Peyer's patch (tissue), 4 donors: ENCODE data around the gene UBAP2. TPM values are rescaled to one million over a fixed set of nuclear protein-coding genes. Genes with fewer than 3 reads are reported as not detected.

ENCODE experiments used
- DNase-seq, 3 donors: peaks; one replicate each; pipeline ENCODE4 v3.0.0-alpha.2; 2017 to 2019
- H3K27ac ChIP-seq, 4 donors: fragments of 200-600 bp; sonication (generic); one replicate each; pipeline ENCODE4 v1.5.1; 2016 to 2019
- H3K27me3 ChIP-seq, 2 donors: fragments of 200-600 bp; sonication (generic); one replicate each; pipeline ENCODE4 v1.5.1; 2019
- H3K36me3 ChIP-seq, 3 donors: fragments of 200-600 bp; sonication (generic); one replicate each; pipeline ENCODE4 v1.5.1; 2016 to 2019
- H3K4me1 ChIP-seq, 4 donors: fragments of 200-600 bp; sonication (generic); one replicate each; pipeline ENCODE4 v1.5.1; 2016 to 2019
- H3K4me3 ChIP-seq, 4 donors: fragments of 200-600 bp; sonication (generic); 1 replicate in 3 of 4; 2 replicates in 1 of 4; pipeline ENCODE4 v1.5.1; 2016 to 2019; ENCODE audit warnings: mild to moderate bottlenecking in 1 of 4
- H3K9me3 ChIP-seq, 4 donors: fragments of 200-600 bp; sonication (generic); one replicate each; pipeline ENCODE4 v1.5.1; 2016 to 2019; ENCODE audit warnings: mild to moderate bottlenecking in 1 of 4
- POLR2A ChIP-seq, 2 donors: fragments of 450-650 bp; IDR thresholded peaks; one replicate each; pipeline ENCODE4 v1.5.1; 2017; ENCODE audit warnings: antibody characterized with exemption in 2 of 2, mild to moderate bottlenecking in 2 of 2, moderate library complexity in 2 of 2
- total RNA-seq, 4 donors: library from RNA; depleted of rRNA; stranded (reverse); fragments of >200 nt; gene quantifications; one replicate each; pipeline ENCODE4 v1.1.0, GENCODE V29; 2016
- TF ChIP-seq, protein P1 (sequence below), 6 experiments: fragments of 450-650 bp in 4 of 6; fragments of 200-600 bp in 2 of 6; sonication (generic) in 1 of 6; IDR thresholded peaks; one replicate each; pipeline ENCODE4 v1.5.1; 2017 to 2019; ENCODE audit warnings: antibody characterized with exemption in 6 of 6, mild to moderate bottlenecking in 3 of 6, moderate library complexity in 1 of 6

The UBAP2 gene
- total RNA-seq, 4 donors from 2014 or later = 13.1 to 41.3 (median 25.2) TPM

DNA sequence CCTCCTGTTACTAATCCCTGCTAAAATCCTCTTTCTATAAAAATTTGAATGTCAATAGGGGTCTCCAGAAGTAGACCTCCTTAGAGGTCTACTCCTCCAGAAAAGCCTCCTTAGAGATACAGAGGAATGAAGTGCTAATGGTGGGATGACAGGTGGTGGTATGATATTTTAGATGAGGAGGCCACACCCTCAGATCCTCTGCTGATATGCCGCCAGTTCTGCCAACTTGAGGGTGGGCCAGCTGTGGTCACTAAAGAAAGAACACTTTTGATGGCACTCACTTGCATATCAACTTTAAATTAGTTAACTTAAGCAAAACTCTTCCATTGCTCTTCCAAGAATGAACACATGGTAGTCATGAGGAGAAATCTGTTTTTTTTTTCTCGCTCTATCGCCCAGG is 16.9 kb upstream of the UBAP2 start:
- no peak overlapping the region for H3K27ac ChIP-seq
- H3K27me3 ChIP-seq = no peaks in the 10 kb centered on the region
- DNase-seq = no peak
- no peaks in the 10 kb centered on the region for H3K36me3 ChIP-seq
- no peaks in the 10 kb centered on the region for H3K4me1 ChIP-seq
- no peaks in the 10 kb centered on the region for H3K9me3 ChIP-seq
- no peak for TF ChIP-seq POLR2A (IDR thresholded peaks at IDR 0.05)
- TF ChIP-seq, protein P1, sequence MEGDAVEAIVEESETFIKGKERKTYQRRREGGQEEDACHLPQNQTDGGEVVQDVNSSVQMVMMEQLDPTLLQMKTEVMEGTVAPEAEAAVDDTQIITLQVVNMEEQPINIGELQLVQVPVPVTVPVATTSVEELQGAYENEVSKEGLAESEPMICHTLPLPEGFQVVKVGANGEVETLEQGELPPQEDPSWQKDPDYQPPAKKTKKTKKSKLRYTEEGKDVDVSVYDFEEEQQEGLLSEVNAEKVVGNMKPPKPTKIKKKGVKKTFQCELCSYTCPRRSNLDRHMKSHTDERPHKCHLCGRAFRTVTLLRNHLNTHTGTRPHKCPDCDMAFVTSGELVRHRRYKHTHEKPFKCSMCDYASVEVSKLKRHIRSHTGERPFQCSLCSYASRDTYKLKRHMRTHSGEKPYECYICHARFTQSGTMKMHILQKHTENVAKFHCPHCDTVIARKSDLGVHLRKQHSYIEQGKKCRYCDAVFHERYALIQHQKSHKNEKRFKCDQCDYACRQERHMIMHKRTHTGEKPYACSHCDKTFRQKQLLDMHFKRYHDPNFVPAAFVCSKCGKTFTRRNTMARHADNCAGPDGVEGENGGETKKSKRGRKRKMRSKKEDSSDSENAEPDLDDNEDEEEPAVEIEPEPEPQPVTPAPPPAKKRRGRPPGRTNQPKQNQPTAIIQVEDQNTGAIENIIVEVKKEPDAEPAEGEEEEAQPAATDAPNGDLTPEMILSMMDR (IDR thresholded peaks at IDR 0.05) = no peak
- no peak overlapping the region for H3K4me3 ChIP-seq

DNA sequence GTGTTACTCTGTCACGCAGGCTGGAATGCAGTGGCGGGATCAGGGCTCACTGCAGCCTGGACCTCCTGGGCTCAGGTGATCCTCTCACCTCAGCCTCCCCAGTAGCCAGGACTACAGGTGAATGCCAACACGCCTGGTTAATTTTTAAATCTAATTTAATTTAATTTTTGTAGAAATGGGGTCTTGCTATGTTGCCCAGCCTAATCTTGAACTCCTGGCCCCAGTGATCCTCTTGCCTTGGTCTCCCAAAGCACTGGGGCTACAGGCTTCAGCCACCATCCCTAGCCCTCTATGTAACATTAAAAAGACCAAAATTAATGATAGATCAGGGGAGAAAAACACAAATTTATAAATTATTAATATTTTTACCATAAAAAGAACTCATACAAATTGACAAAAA is 11.3 kb upstream of the UBAP2 start:
- no peaks in the 10 kb centered on the region for H3K27me3 ChIP-seq
- TF ChIP-seq, protein P1 (IDR thresholded peaks at IDR 0.05) = no peak
- no peaks in the 10 kb centered on the region for H3K36me3 ChIP-seq
- no peaks in the 10 kb centered on the region for H3K4me1 ChIP-seq
- no peaks in the 10 kb centered on the region for H3K9me3 ChIP-seq
- no peak for DNase-seq
- no peak overlapping the region for H3K4me3 ChIP-seq
- H3K27ac ChIP-seq = no peak overlapping the region

DNA sequence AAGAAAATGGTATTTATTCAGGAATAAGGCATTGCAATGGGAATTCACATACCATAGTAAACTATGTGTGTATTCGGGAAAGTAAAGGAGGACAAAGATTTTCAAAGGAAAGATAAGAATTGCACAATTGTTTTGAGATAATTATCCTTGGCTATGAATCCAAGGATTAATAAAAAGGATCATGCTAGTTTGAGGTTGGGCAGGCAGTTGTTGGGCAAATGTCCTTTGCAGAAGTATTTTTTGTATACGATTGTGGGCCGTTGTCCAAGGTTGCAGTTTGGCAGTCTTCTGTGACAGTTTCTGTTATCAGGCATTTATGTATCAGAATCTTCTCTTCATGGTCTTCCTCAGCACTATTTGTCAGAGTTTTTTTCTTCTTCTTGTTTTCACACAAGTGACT is 10.6 kb upstream of the UBAP2 start:
- Histone ChIP-seq H3K9me3 (no peaks in the 10 kb centered on the region), H3K27me3 (no peaks in the 10 kb centered on the region), H3K27ac (no peak overlapping the region), H3K4me1 (no peaks in the 10 kb centered on the region), H3K4me3 (no peak overlapping the region), H3K36me3 (no peaks in the 10 kb centered on the region)
- TF ChIP-seq, protein P1 (IDR thresholded peaks at IDR 0.05) = no peak
- no peak for TF ChIP-seq POLR2A (IDR thresholded peaks at IDR 0.05)
- no peak for DNase-seq

DNA sequence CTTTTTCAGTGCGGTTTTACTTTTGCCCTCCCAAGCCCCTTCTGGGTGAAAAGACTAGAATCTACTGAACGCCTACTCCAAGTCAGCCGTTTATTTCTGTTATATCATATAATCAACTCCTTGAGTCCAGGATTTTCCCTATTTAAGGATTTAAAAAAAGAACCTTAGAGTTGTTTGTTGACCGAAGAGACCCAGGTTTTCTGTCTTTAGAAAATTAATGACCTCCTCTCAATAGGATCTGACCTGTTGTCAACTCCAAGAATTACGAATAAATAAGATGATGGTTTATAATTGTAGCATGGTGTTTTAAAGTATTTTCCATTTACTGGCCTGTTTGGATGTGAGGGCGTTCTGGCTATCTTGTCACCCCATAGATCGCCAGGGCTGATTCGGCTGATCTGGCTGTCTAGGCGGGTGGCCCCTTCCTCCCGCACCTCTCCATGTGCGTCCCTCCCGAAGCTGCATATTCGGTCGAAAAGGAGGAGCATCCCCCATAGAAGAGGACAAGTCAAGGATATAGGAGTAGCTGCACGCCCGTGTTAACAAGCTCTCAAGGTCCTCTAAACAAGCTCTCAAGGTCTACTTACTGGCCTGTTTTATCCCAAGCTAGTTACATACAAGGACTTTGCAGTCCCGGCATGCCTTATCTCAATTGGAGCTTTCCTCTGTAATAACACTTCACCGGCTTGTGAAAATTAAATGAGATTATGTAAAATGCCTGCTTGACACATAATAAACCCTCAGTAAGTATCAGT is 1.1 kb upstream of the UBAP2 start:
- TF ChIP-seq, protein P1 (IDR thresholded peaks at IDR 0.05) = no peak
- no peak for TF ChIP-seq POLR2A (IDR thresholded peaks at IDR 0.05)
- DNase-seq = peak in 1 of 3 donors; percentile 44

DNA sequence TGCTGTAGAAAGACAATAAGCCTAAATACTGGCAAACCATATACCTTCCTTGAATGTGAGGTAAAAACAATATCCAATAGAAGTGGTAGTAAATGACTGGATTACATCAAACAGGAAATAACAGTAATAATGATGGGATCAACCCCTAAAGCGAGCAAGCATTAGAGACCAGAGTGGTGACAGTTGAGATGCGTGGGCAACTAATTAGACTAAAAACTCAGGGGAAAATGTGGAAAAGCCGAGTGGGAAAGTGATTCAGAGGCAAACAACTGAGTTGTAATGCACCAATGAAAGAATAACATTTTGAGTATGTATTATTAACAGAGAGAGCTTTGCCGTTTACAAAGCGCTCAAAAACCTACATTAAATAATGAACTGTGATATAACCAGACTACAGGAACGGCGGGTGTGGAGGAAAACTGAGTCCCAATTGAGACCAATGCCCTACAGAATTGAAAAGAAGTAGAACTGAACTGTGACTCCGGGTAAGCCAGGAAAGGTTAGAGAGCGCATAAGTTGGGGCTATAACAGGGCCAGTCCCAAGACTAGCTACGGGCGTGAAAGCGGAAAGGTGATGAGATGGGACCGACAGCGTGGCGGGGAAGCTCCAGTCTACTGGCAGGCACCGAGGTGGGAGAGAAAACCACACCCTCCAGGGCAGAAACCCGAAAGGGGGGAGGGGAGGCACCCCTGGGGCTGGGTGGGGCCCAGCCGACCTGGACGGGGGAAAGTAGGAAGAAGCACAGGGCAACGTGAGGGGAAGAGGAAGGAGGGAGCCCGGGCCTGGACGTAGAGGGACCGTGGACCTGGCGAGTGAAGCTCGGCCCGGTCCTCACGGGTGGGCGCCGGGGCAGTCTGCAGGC is 592 bp downstream of the UBAP2 start:
- Histone ChIP-seq H3K4me1 (peaks cover 0 to 18% (median 7%) of the 10 kb centered on the region in 4 donors), H3K9me3 (no peaks in the 10 kb centered on the region), H3K27ac (peak overlapping the region; percentile 91 to 97 (median 92)), H3K4me3 (peak overlapping the region; percentile 79 to 96 (median 90)), H3K36me3 (no peaks in the 10 kb centered on the region), H3K27me3 (no peaks in the 10 kb centered on the region)
- TF ChIP-seq POLR2A (IDR thresholded peaks at IDR 0.05) = no peak
- peak in 2 of 3 donors; percentile 35 to 70 for DNase-seq

More for the DNA sequence above, 1.1 kb upstream of the UBAP2 start:
- H3K9me3 ChIP-seq = no peaks in the 10 kb centered on the region
- H3K27me3 ChIP-seq = no peaks in the 10 kb centered on the region
- peaks cover 0 to 18% (median 7%) of the 10 kb centered on the region in 4 donors for H3K4me1 ChIP-seq
- H3K36me3 ChIP-seq = no peaks in the 10 kb centered on the region
- H3K27ac ChIP-seq = peak overlapping the region; percentile 91 to 97 (median 92)
- H3K4me3 ChIP-seq = peak overlapping the region; percentile 79 to 96 (median 90)
